Mammary epithelial cell (primary cell): ENCODE data around the gene TMEM175.
"Not testable (repeated sequence)": the region's sequence is repeated elsewhere in the genome, so short reads cannot be mapped to it uniquely, and the experiment has no call there.

Source experiments
- EZH2 ChIP-seq: IDR thresholded peaks from 2 replicates; pipeline ENCODE4 v1.6.1; 2012; ENCODE audit warnings: low read length, inconsistent platforms, borderline replicate concordance
- TF ChIP-seq, protein P1 (sequence below), 2 donors: IDR thresholded peaks in 1 of 2; conservative IDR thresholded peaks in 1 of 2; 2 replicates each; pipeline ENCODE4 v1.5.1; 2011 to 2012; ENCODE audit warnings: inconsistent platforms in 2 of 2, low read length in 2 of 2, mild to moderate bottlenecking in 2 of 2, control low read depth in 1 of 2, low read depth in 1 of 2; ENCODE audit not compliant: insufficient read depth in 1 of 2; ENCODE audit errors: extremely low read depth in 1 of 2

DNA sequence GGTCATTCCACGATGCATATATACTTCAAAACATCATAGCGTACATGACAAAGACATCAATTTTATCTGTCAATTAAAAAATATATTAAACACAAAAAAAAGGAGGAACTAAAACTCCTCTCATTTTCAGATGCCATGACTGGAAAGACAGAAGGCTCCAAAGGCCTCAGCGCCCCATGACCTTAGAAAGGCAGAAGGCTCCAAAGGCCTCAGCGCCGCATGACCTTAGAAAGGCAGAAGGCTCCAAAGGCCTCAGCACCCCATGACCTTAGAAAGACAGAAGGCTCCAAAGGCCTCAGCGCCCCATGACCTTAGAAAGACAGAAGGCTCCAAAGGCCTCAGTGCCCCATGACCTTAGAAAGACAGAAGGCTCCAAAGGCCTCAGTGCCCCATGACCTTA lies 13.7 kb upstream of the TMEM175 start:
- TF ChIP-seq, protein P1, sequence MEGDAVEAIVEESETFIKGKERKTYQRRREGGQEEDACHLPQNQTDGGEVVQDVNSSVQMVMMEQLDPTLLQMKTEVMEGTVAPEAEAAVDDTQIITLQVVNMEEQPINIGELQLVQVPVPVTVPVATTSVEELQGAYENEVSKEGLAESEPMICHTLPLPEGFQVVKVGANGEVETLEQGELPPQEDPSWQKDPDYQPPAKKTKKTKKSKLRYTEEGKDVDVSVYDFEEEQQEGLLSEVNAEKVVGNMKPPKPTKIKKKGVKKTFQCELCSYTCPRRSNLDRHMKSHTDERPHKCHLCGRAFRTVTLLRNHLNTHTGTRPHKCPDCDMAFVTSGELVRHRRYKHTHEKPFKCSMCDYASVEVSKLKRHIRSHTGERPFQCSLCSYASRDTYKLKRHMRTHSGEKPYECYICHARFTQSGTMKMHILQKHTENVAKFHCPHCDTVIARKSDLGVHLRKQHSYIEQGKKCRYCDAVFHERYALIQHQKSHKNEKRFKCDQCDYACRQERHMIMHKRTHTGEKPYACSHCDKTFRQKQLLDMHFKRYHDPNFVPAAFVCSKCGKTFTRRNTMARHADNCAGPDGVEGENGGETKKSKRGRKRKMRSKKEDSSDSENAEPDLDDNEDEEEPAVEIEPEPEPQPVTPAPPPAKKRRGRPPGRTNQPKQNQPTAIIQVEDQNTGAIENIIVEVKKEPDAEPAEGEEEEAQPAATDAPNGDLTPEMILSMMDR (conservative IDR thresholded peaks at IDR 0.05 in 1 of 2, IDR thresholded peaks at IDR 0.05 in 1 of 2; ENCODE audit: extremely low read depth in 1 of 2, insufficient read depth in 1 of 2, low read depth in 1 of 2, low read length in 2 of 2) = not testable (repeated sequence)
- not testable (repeated sequence) for TF ChIP-seq EZH2
